Measurements from ENCODE around the gene GRPEL2.

Gene GRPEL2

GRCh38 chr5:149380466-149381121 is 35.3 kb downstream of the GRPEL2 start:
- DNase-seq (ENCODE audit: low spot score): no peak
- TF ChIP-seq, protein P1, sequence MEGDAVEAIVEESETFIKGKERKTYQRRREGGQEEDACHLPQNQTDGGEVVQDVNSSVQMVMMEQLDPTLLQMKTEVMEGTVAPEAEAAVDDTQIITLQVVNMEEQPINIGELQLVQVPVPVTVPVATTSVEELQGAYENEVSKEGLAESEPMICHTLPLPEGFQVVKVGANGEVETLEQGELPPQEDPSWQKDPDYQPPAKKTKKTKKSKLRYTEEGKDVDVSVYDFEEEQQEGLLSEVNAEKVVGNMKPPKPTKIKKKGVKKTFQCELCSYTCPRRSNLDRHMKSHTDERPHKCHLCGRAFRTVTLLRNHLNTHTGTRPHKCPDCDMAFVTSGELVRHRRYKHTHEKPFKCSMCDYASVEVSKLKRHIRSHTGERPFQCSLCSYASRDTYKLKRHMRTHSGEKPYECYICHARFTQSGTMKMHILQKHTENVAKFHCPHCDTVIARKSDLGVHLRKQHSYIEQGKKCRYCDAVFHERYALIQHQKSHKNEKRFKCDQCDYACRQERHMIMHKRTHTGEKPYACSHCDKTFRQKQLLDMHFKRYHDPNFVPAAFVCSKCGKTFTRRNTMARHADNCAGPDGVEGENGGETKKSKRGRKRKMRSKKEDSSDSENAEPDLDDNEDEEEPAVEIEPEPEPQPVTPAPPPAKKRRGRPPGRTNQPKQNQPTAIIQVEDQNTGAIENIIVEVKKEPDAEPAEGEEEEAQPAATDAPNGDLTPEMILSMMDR (conservative IDR thresholded peaks at IDR 0.05; ENCODE audit: low read depth): no peak
- ChIA-PET CTCF (interaction anchor here (0.6 to 2.4 kb wide), 15 partner anchors 8 to 185 kb away, joined by 3 to 26 read pairs (median 5); no protein-coding TSS in a partner anchor), POLR2A (ENCODE audit: low non-redundant PET) (no interaction called here)
- H3K27ac ChIP-seq: 0 out of 2 replicates have a peak overlapping the region, but pooled peaks have one; percentile 42

DNA sequence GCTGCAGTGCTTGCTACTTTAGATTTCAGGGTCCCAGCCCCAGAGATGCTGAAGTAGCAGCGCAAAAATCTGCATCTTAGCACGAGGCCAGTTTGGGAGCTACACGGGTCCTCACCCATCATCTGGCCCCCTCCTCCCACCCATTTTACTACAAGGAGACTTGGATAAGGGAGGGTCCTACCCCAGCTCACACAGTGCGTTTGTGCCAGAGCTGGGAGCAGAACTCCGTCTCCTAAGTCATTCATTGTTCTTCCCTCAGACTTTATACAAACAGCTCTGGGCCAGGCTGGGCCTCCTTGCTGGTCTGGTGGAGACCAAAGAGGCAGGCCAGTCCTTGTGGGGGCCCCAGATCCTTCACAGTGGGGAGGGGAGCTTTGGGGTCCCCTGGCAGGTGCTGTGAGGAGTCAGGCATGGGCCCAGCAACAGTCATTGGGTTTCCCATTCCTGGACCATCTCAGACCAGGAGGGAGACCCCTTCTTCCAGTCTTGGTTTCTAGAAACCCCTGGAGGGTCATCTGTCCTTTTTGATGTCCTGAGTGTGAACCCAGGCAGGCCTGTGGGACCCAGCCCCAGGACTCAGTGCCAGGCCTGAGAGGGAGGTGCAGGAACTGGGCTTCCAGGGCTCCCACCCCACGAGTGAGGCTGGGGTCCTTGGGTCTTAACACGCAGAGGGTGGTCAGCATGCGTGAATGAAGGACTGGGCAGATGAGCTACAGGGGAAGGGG is 36.1 kb downstream of the GRPEL2 start:
- DNase-seq (ENCODE audit: low spot score): no peak
- TF ChIP-seq, protein P1 (conservative IDR thresholded peaks at IDR 0.05; ENCODE audit: low read depth): no peak
- peak overlapping the region; percentile 42 for H3K27ac ChIP-seq
- CTCF ChIA-PET: interaction anchor here (0.5 to 2.4 kb wide), 29 partner anchors 8 to 820 kb away, joined by 3 to 26 read pairs (median 4); no protein-coding TSS in a partner anchor
- POLR2A ChIA-PET (ENCODE audit: low non-redundant PET): no interaction called here

- POLR2A ChIA-PET (ENCODE audit: low non-redundant PET): no interaction called here
- H3K27ac ChIP-seq: peak overlapping the region; percentile 42
- peak; percentile 89 for DNase-seq (ENCODE audit: low spot score)
- CTCF ChIA-PET: interaction anchor here (0.6 to 2.4 kb wide), 27 partner anchors 9 to 819 kb away, joined by 3 to 26 read pairs (median 4); no protein-coding TSS in a partner anchor
- TF ChIP-seq, protein P1 (conservative IDR thresholded peaks at IDR 0.05; ENCODE audit: low read depth): peak; percentile 99
Observed at GRCh38 chr5:149381986-149382338, 36.7 kb downstream of the GRPEL2 start.

- DNase-seq (ENCODE audit: low spot score): no peak
- CTCF ChIA-PET: interaction anchor here (0.5 to 2.4 kb wide), 13 partner anchors 10 to 520 kb away, joined by 3 to 26 read pairs (median 5); no protein-coding TSS in a partner anchor
- peak overlapping the region; percentile 42 for H3K27ac ChIP-seq
- TF ChIP-seq, protein P1 (conservative IDR thresholded peaks at IDR 0.05; ENCODE audit: low read depth): no peak
- POLR2A ChIA-PET (ENCODE audit: low non-redundant PET): no interaction called here
Observed at GRCh38 chr5:149382517-149383220, 37.4 kb downstream of the GRPEL2 start.

DNA sequence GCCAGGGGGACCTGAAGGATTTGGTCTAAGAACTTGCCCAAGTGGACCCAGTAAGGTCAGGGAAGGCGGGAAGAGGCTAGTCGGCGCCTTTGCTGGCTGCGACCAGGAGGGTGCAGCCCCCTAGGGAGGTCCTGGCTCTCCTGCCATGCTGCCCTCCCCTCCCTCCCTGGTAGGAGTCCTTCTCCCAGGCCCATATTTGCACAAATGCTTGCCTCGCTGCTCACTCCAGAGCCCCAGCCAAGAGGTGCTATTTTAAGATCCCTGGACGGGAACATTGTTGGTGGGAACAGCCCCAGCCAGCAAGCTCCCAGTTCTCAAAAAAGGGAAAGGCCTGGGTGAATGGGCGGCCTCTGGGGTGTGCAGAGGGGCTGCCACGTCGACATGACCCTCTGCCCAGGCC is 38.1 kb downstream of the GRPEL2 start:
- TF ChIP-seq, protein P1 (conservative IDR thresholded peaks at IDR 0.05; ENCODE audit: low read depth): no peak
- no peak for DNase-seq (ENCODE audit: low spot score)
- no peak overlapping the region for H3K27ac ChIP-seq
- ChIA-PET POLR2A (ENCODE audit: low non-redundant PET) (no interaction called here), CTCF (interaction anchor here (0.5 to 1.6 kb wide), 3 partner anchors 11 to 179 kb away, joined by 3 to 8 read pairs (median 3); no protein-coding TSS in a partner anchor)

GRCh38 chr5:149386166-149386565 is 40.9 kb downstream of the GRPEL2 start:
- ChIA-PET CTCF (interaction anchor here (0.6 to 2.1 kb wide), 4 partner anchors 14 to 251 kb away, joined by 3 to 9 read pairs (median 4); no protein-coding TSS in a partner anchor), POLR2A (ENCODE audit: low non-redundant PET) (no interaction called here)
- TF ChIP-seq, protein P1 (conservative IDR thresholded peaks at IDR 0.05; ENCODE audit: low read depth): no peak
- H3K27ac ChIP-seq: no peak overlapping the region
- DNase-seq (ENCODE audit: low spot score): no peak

Measured in RWPE1 (cell line).